GM18520 (cell line): ENCODE results near the gene TM9SF4.

ENCODE experiments used
- ATAC-seq: cut with Tn5 transposase; IDR thresholded peaks from one replicate; pipeline ENCODE4 v1.9.1; 2021; ENCODE audit not compliant: unreplicated experiment

The TM9SF4 gene

GRCh38 chr20:32205843-32206759 lies 96.6 kb downstream of the TM9SF4 start:
- no peak for ATAC-seq

- no peak for ATAC-seq
Measured at GRCh38 chr20:32206760-32207625, 97.5 kb downstream of the TM9SF4 start.

- ATAC-seq, result peak; percentile 85
Measured at GRCh38 chr20:32207626-32208498, 98.3 kb downstream of the TM9SF4 start, which contains the start of the genes PLAGL2 and POFUT1. Gene PLAGL2 (minus strand): TSS chr20:32207743. CDS start chr20:32202178, 5,565 bp downstream. Gene POFUT1 (plus strand): TSS chr20:32207880. CDS start chr20:32207942, 62 bp downstream.

GRCh38 chr20:32208499-32209154 lies 99.1 kb downstream of the TM9SF4 start:
- no peak for ATAC-seq

GRCh38 chr20:32209850-32210605 lies 100.5 kb downstream of the TM9SF4 start:
- no peak for ATAC-seq

- ATAC-seq, result no peak
Measured at GRCh38 chr20:32213870-32214269, 104.4 kb downstream of the TM9SF4 start.

GRCh38 chr20:32215147-32215546 lies 105.6 kb downstream of the TM9SF4 start:
- no peak for ATAC-seq

GRCh38 chr20:32215729-32216128 lies 106.2 kb downstream of the TM9SF4 start:
- no peak for ATAC-seq

- ATAC-seq, result no peak
Measured at GRCh38 chr20:32216179-32217142, 106.9 kb downstream of the TM9SF4 start.
